IPS-18c (cell line): Measurements from ENCODE around the gene SLC35F6.
"Not testable (repeated sequence)": the region's sequence is repeated elsewhere in the genome, so short reads cannot be mapped to it uniquely, and the experiment has no call there.

Experiments
- H3K4me3 ChIP-seq: 2 replicates; pipeline ENCODE4 v1.7.0; 2013; ENCODE audit warnings: low read depth, mild to moderate bottlenecking, low read length, moderate library complexity; ENCODE audit not compliant: insufficient read depth
- H3K9me3 ChIP-seq: one replicate; pipeline ENCODE4 v1.6.1; 2013; ENCODE audit warnings: mild to moderate bottlenecking, low read length, moderate library complexity; ENCODE audit not compliant: control insufficient read depth, insufficient read depth

Gene SLC35F6

GRCh38 chr2:26793518-26793917, 29.4 kb downstream of the SLC35F6 start:
- H3K4me3 ChIP-seq: no peak overlapping the region
- no peaks in the 10 kb centered on the region for H3K9me3 ChIP-seq

GRCh38 chr2:26795135-26795534, 31.1 kb downstream of the SLC35F6 start:
- not testable (repeated sequence) for H3K9me3 ChIP-seq

GRCh38 chr2:26801328-26801727, 37.2 kb downstream of the SLC35F6 start:
- no peak overlapping the region for H3K4me3 ChIP-seq
- H3K9me3 ChIP-seq: peaks cover 2% of the 10 kb centered on the region

More at GRCh38 chr2:26795135-26795534, 31.1 kb downstream of the SLC35F6 start:
- H3K4me3 ChIP-seq: not testable (repeated sequence)

GRCh38 chr2:26801796-26802195, 37.7 kb downstream of the SLC35F6 start:
- no peak overlapping the region for H3K4me3 ChIP-seq
- peaks cover 2% of the 10 kb centered on the region for H3K9me3 ChIP-seq

GRCh38 chr2:26805241-26805676, 41.2 kb downstream of the SLC35F6 start:
- no peak overlapping the region for H3K4me3 ChIP-seq
- peaks cover 2% of the 10 kb centered on the region for H3K9me3 ChIP-seq

- Histone ChIP-seq H3K9me3 (peaks cover 2% of the 10 kb centered on the region), H3K4me3 (no peak overlapping the region)
Observed at GRCh38 chr2:26807788-26808460, 43.8 kb downstream of the SLC35F6 start.

GRCh38 chr2:26809211-26809610, 45.1 kb downstream of the SLC35F6 start:
- no peak overlapping the region for H3K4me3 ChIP-seq
- H3K9me3 ChIP-seq: peaks cover 2% of the 10 kb centered on the region

GRCh38 chr2:26809876-26810577, 45.9 kb downstream of the SLC35F6 start:
- Histone ChIP-seq H3K4me3 (no peak overlapping the region), H3K9me3 (peaks cover 1% of the 10 kb centered on the region)

GRCh38 chr2:26811261-26811660, 47.2 kb downstream of the SLC35F6 start:
- Histone ChIP-seq H3K4me3 (no peak overlapping the region), H3K9me3 (no peaks in the 10 kb centered on the region)

- H3K9me3 ChIP-seq: no peaks in the 10 kb centered on the region
- H3K4me3 ChIP-seq: no peak overlapping the region
Observed at GRCh38 chr2:26811791-26812694, 48.0 kb downstream of the SLC35F6 start.

GRCh38 chr2:26812731-26813130, 48.6 kb downstream of the SLC35F6 start:
- no peaks in the 10 kb centered on the region for H3K9me3 ChIP-seq
- H3K4me3 ChIP-seq: no peak overlapping the region

- not testable (repeated sequence) for H3K4me3 ChIP-seq, H3K9me3 ChIP-seq
Observed at GRCh38 chr2:26814072-26814765, 50.1 kb downstream of the SLC35F6 start.

- no peak overlapping the region for H3K4me3 ChIP-seq
- H3K9me3 ChIP-seq: no peaks in the 10 kb centered on the region
Observed at GRCh38 chr2:26816893-26817292, 52.8 kb downstream of the SLC35F6 start.

- H3K4me3 ChIP-seq: no peak overlapping the region
- H3K9me3 ChIP-seq: no peaks in the 10 kb centered on the region
Observed at GRCh38 chr2:26818255-26818654, 54.2 kb downstream of the SLC35F6 start.

- Histone ChIP-seq H3K4me3 (no peak overlapping the region), H3K9me3 (no peaks in the 10 kb centered on the region)
Observed at GRCh38 chr2:26818972-26819371, 54.9 kb downstream of the SLC35F6 start.

GRCh38 chr2:26820932-26821331, 56.8 kb downstream of the SLC35F6 start:
- Histone ChIP-seq H3K9me3 (no peaks in the 10 kb centered on the region), H3K4me3 (no peak overlapping the region)

- Histone ChIP-seq H3K9me3 (no peaks in the 10 kb centered on the region), H3K4me3 (no peak overlapping the region)
Observed at GRCh38 chr2:26822877-26823276, 58.8 kb downstream of the SLC35F6 start.
